GM12873 (cell line): ENCODE measurements around the gene DCHS1.

ENCODE experiments used
- CTCF ChIP-seq: IDR thresholded peaks from 2 replicates; pipeline ENCODE4 v1.5.1; 2012; ENCODE audit warnings: low read depth, mild to moderate bottlenecking, moderate library complexity, low read length, control low read depth; ENCODE audit not compliant: insufficient read depth; ENCODE audit errors: missing control alignments

Gene DCHS1

GRCh38 chr11:6622261-6623171, 33.1 kb downstream of the DCHS1 start:
- TF ChIP-seq CTCF = no peak

- no peak for TF ChIP-seq CTCF
These were observed 33.8 kb downstream of the DCHS1 start for GRCh38 chr11:6621711-6622211.

- no peak for TF ChIP-seq CTCF
These were observed 35.0 kb downstream of the DCHS1 start for GRCh38 chr11:6620636-6621035.

- TF ChIP-seq CTCF = no peak
These were observed 36.4 kb downstream of the DCHS1 start, which contains the start of gene TPP1 for GRCh38 chr11:6619004-6619745. TPP1 (minus strand) TSS chr11:6619422; CDS start chr11:6619400, 22 bp downstream.

- TF ChIP-seq CTCF = no peak
These were observed 37.2 kb downstream of the DCHS1 start for GRCh38 chr11:6618117-6619003.

- TF ChIP-seq CTCF = no peak
These were observed 38.3 kb downstream of the DCHS1 start for GRCh38 chr11:6617315-6617781.
